Transverse colon (tissue), 4 donors: ENCODE data around the gene MNS1.

ENCODE experiments used
- EP300 ChIP-seq: sonication (generic); formaldehyde crosslinking; IDR thresholded peaks from one replicate; pipeline ENCODE4 v1.6.1; 2017; ENCODE audit warnings: antibody characterized with exemption, low read depth
- POLR2A ChIP-seq: fragments of 450-650 bp; IDR thresholded peaks from one replicate; pipeline ENCODE4 v1.6.1; 2016; ENCODE audit warnings: antibody characterized with exemption, mild to moderate bottlenecking, moderate library complexity
- POLR2AphosphoS5 ChIP-seq, 3 donors: sonication (generic); formaldehyde crosslinking; IDR thresholded peaks; one replicate each; pipeline ENCODE4 v1.6.1; 2016; ENCODE audit warnings: antibody characterized with exemption in 3 of 3
- TF ChIP-seq, protein P1 (sequence below), 5 experiments: fragments of 200-600 bp in 3 of 5; fragments of 450-650 bp in 2 of 5; sonication (generic) in 3 of 5; IDR thresholded peaks; 1 replicate in 2 of 5; 2 replicates in 3 of 5; pipeline ENCODE4 v1.5.1; 2016 to 2017; ENCODE audit warnings: antibody characterized with exemption in 5 of 5, inconsistent platforms in 3 of 5, mild to moderate bottlenecking in 2 of 5, moderate library complexity in 1 of 5

DNA sequence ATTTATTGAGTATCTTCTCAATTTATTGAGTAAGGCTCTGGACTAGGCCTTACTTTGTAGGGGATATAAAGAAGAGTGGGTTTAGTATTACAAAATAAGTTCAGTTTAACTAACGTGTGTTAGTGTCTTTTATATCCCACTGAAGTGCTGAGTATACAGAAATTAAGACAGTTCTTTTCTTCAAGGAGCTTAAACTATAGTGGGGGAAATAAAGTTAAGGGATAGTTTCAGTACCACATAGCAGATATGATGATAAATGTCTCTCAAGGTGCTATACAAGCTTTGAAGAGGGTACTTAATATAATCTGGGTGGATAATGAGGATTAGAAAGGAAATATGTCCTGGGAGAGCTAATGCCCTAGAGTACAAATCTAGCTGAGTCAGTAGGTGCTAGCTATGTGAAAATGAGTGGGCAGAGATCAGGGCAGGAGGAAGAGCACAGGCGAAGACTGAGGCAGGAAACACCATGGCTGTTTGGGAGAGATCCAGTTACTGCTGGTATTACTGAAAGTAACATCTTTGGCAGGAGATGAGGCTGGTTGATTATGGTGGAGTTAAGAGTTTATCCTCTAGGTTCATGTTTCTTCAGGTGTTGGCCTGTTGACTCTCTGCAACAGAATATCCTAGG lies 53.7 kb downstream of the MNS1 start:
- TF ChIP-seq POLR2A (no peak), EP300 (no peak), POLR2AphosphoS5 (IDR thresholded peaks at IDR 0.05) (no peak)
- TF ChIP-seq, protein P1, sequence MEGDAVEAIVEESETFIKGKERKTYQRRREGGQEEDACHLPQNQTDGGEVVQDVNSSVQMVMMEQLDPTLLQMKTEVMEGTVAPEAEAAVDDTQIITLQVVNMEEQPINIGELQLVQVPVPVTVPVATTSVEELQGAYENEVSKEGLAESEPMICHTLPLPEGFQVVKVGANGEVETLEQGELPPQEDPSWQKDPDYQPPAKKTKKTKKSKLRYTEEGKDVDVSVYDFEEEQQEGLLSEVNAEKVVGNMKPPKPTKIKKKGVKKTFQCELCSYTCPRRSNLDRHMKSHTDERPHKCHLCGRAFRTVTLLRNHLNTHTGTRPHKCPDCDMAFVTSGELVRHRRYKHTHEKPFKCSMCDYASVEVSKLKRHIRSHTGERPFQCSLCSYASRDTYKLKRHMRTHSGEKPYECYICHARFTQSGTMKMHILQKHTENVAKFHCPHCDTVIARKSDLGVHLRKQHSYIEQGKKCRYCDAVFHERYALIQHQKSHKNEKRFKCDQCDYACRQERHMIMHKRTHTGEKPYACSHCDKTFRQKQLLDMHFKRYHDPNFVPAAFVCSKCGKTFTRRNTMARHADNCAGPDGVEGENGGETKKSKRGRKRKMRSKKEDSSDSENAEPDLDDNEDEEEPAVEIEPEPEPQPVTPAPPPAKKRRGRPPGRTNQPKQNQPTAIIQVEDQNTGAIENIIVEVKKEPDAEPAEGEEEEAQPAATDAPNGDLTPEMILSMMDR (IDR thresholded peaks at IDR 0.05), result no peak
